Activated CD4-positive, alpha-beta T cell treated with anti-CD3 and anti-CD28 coated beads, Interleukin-2, amount 50 U/mL, for 16 hours (primary cell): ENCODE measurements around the gene GJB5.

Source experiments
- DNase-seq: peaks from one replicate; pipeline ENCODE4 v3.0.0-alpha.2; 2020

GJB5 gene

GRCh38 chr1:34777519-34778321 is 22.9 kb downstream of the GJB5 start:
- no peak for DNase-seq

- no peak for DNase-seq
Observed at GRCh38 chr1:34778381-34778780, 23.5 kb downstream of the GJB5 start.

DNA sequence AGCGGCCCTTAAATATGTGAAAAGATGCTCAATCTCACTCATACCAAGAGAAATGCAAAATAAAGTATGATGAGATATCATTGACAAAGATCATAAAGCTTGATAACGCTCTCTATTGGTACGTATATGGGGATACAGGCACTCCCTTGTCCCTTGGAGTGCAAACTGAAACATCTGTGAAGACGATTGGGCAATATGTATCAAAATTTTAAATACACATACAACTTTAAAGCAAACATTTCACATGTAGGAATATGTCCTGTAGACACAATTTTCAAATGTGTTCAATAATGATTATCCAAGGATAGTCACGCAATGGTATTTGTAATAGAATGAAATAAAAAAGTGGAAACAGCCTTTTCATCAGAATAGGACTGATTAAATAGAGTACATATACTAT is 24.2 kb downstream of the GJB5 start:
- DNase-seq: no peak

DNA sequence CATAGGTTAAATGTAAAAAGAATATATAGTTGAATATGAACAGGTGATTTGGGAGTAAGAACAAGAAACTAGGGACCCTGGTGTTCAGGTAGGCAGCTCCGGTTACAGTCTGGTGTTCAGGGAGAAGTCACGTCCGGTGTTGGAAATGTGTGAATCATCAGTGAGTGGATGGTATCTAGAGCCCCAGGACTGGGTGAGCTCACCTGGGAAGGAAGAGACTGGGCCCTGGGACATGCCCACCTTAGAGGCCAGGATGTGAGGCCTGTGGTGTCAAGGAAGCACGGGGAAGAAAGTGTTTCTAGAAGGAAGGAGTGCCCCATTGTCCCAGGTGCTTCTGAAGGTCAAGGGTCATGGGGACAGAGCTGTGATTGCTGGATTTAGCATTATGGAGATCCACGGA is 24.7 kb downstream of the GJB5 start:
- DNase-seq: no peak

DNA sequence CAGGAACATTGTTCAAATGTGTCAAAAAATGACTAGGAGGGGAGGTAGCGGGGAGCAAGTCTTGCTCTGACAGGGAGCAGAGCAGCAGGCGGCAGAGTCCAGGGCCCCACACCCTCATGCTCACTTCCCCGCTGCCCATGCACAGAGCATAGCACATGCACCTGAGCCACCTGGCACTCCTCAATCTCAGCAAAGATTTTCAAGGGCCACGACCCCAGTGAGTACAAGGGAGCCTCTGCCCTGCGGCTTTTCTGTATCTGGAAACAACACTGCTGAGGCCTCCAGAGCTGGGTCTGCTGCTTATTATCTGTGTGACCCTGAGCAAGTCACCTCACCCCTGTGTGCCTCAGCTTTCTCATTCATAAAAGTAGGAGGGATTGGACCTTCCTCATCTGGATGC is 25.1 kb downstream of the GJB5 start:
- DNase-seq: no peak

- no peak for DNase-seq
Observed at GRCh38 chr1:34780528-34780927, 25.7 kb downstream of the GJB5 start.

DNA sequence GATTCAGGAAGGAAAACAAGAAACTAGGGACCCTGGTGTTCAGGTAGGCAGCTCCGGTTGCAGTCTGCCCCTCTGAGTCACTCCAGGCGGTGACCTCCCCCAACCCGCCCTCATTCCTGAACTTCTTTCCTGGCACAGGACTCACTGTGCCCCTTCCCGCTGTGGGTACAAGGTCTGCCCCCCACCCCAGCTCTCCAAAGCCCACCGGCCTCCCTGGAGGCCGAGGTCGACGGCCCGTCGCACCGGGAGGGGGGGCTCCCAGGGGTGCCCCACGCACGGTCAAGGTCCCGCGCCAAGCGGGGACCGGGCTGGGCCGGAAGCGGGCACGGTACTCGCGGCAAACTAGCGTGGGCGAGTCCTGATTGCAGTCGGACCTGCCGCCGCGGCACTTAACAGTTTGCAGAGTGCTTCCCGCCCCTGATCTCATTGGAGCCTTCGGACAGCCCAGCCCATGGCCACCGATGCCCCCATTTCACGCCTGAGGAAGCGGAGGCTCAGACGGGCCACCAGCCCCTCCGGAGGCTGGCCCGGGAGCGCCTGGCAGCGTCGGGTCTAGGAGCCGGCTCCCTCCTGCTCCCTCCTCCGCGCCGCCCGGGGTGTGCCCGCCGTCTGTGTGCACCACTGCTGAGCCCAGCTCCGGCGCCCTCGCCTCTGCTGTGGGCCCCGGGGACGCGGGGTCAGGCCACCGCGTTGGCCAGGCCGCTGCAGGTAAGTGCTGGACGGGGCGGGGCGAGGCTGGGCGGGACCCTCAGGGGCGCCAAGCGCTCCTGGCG is 26.4 kb downstream of the GJB5 start, which contains the start of gene GJB3:
Gene GJB3 (plus strand): TSS at position 144 of the 773 bp plus-strand sequence. CDS start 3,549 bp downstream, outside the sequence.
- DNase-seq: no peak

DNA sequence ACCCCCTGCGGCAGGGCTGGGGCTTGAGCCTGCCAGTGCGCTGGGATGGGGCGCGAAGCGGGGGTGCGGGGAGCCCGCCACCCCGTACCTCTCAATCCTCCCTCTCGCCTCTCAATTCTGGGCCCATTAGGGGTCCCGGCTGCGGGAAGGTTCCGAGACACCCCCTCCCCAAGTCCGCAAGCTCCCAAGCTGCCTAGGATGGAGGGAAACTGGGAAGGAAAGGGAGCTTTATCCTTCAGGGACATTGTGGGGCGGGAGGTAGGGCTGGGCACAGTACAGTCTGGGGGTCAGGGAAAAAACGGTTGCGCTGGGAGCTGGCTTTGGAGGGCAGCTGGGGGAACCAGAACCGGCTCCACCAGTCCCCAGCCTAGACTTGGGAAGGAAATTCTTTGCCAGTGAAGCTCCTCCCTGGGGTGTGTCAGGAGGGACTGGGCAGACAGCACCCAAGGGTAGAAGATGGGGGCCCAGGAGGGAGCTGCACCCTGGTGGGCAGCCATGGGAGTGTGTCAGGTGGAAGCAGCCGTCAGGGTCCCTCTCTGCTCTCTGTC is 27.1 kb downstream of the GJB5 start:
- no peak for DNase-seq

- DNase-seq: no peak
Observed at GRCh38 chr1:34784751-34785221, 29.9 kb downstream of the GJB5 start.

- no peak for DNase-seq
Observed at GRCh38 chr1:34785231-34785874, 30.5 kb downstream of the GJB5 start.

DNA sequence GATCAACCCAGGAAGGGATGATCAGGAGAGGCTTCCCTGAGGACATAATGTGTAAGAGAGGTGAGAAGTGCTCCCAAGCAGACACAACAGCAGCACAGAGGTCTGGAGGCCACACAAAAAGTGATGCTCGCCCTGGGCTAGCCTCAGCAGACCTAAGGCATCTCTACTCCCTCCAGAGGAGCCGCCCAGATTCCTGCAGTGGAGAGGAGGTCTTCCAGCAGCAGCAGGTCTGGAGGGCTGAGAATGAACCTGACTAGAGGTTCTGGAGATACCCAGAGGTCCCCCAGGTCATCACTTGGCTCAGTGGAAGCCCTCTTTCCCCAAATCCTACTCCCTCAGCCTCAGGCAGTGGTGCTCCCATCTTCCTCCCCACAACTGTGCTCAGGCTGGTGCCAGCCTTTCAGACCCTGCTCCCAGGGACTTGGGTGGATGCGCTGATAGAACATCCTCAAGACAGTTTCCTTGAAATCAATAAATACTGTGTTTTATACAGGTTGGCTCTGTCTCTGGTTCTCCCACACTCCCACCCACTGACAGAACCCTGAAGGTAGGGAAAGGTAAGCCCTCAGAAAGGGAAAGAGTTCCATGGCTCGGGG is 31.1 kb downstream of the GJB5 start:
- no peak for DNase-seq

DNA sequence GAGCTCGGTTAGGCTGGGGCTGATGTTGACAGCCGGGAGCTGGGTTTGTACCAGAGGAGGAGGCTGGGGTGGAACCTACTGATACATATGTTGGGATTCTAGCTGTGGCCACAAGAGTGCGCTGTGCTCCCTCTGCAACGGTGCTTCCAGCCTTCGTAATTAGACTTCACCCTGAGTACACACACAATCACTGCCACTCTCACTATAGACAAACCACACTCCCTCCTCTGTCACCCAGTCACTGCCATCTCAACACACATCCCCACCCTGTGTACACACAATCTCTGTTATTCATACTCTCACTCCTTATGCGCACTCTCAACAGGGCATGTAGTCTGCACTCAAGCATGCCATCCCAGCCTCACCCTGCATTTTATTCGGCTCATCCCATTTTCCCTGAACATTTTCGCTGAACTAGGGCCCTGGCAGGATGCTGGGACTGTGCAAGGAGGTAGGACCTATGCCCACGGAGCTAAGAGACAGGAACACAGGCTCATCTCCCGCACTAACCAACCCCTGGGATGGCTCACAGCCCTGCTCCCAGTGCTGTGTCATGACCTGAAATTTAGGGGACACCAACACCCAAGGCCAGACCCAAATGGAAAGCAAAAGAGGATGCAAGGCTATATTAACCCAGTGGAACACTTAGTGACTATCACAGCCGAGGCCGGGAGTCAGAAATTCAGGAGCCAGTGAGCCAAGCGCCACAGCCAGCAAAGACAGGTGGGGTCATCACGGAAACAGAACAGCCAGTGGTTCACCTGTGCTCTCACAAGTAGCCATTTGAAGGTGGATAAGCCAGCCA is 31.9 kb downstream of the GJB5 start:
- peak; percentile 71 for DNase-seq

DNA sequence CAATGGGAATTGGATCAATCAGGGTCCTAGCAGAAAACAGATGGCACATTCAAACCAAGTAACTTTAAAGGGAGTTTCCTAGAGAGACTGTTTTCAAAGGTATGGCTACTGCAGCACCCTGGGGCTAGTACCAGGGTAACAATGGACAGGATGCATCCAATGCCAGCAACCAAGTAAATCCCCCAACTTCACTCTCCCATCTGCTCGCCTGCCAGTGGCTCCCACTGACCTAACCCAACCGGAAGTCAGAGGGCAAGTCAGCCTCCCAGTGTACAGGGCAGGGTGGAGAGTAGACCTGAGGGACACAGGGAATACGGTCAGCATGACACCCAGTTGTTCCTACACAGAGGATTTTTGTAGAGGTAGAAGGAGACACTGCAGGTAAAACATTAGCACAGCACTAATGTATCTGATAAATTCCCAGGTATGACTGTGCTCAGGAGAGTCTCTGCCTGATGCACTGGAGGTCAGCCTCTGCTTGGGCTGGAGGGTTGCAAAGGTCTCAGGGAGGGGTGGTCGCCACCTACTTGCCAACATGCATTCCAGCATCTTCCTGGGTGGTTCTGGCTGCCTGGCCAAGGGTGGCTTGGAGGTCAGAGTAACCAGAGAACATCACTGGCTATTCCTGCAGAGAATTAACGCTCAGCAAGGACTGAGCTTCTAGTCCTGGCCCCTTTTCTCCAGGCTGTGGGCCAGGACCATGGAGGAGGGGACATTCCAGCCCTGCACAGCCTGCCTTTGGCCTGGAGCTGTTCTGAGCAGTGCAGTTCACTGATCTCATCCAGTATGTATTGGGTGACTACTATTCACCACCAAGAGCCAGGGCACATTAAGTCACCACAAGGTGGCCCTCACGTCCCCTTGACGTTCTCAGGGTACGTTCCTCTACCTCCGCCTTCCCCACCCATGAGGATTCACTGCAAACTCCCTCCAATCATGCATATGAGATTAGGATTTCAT is 32.9 kb downstream of the GJB5 start:
- no peak for DNase-seq

DNA sequence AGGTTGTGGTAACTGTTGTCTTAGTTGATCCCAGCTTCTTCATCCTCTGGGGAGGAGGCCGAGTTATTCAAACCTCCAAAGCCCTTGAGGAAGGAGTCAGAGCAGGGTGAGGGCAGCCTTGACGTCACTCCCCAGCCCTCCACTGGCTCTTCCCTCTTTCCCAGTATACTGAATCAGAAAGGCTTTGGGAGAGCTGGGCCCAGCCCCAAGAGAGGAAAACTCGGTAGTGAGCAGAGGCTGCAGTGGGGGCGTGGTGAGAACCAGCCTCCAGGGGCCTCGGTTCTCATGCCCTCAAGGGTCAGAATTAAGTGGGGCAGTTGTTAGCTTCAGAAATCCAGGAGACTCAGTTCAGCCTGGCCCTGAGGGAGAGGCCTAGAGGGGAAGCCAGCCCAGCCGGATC is 36.1 kb downstream of the GJB5 start:
- no peak for DNase-seq

DNA sequence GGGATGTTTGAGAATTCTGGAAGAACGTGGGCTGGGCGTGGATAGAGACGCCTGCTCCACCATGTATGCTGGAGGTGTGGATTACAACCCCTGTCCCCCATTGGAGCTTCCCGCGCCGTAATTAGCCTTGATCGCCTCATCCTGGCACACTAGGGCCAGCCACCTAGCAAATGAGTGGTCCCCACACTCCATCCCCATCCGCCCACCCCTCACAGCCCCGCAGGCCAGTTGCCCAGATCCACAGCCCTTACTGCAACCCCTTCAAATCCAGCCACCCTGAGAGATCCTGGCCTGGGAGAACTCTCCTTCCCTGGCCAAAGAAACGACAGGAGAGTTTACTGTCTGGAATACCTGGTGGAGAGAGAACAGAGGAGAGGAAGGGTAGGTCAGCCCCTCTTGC is 37.6 kb downstream of the GJB5 start:
- DNase-seq: no peak

DNA sequence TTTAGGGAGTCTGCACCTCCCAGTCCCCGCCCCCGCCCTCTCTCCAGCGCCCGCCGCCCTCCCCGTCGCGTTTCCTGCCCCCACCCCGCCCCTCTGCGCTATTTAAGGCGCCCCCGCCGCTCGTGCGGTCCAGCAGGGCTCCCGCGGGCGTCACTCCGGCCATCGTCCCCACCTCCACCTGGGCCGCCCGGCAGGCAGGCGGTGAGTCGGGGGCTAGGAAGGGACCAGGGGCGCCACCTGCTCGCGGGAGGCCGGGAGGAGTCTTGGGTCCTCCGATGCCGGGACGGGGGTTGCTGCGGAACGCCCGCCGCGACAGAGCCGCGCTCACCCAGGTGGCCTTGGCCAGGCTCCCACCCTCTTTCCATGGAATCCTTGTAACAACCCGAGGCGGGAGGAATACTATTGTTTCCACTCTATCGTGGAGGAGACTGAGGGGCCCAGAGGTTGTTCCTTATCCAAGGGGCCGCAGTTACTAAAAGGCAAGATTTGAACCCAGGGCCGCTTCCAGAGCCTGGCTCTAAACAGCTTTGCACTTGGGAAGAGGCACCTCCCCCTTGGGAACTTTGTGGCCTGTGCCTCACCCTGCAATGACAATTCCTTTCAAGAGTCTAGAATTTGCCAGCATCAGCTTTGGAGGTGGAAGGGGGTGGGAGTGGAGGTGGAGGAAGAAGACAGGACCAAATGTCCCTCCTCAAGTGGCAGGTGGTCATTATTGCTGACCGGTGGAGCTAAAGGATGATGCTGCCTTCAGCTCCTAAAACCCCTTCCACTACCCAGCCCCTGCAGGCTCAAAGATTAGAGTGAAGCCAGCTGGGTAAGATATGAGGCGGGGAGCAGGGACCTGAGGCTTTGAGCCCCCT is 38.3 kb downstream of the GJB5 start, which contains the start of gene GJA4:
Gene GJA4 (plus strand): TSS at position 132 of the 860 bp plus-strand sequence. CDS start 1,215 bp downstream, outside the sequence.
- DNase-seq: no peak

- no peak for DNase-seq
Observed at GRCh38 chr1:34794001-34794789, 39.3 kb downstream of the GJB5 start.

DNA sequence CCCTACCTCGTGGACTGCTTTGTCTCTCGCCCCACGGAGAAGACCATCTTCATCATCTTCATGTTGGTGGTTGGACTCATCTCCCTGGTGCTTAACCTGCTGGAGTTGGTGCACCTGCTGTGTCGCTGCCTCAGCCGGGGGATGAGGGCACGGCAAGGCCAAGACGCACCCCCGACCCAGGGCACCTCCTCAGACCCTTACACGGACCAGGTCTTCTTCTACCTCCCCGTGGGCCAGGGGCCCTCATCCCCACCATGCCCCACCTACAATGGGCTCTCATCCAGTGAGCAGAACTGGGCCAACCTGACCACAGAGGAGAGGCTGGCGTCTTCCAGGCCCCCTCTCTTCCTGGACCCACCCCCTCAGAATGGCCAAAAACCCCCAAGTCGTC is 39.9 kb downstream of the GJB5 start:
- DNase-seq: no peak

GRCh38 chr1:34795916-34796315 is 41.1 kb downstream of the GJB5 start:
- no peak for DNase-seq
